Amniotic epithelial cell (primary cell): Measurements from ENCODE around the gene SLCO1C1.

Experiments
- DNase-seq: peaks from one replicate; pipeline ENCODE4 v3.0.0-alpha.2; 2010; ENCODE audit warnings: low read depth

SLCO1C1 gene

GRCh38 chr12:20800160-20800559 is 105.0 kb downstream of the SLCO1C1 start:
- no peak for DNase-seq

GRCh38 chr12:20801035-20801434 is 105.9 kb downstream of the SLCO1C1 start:
- DNase-seq, result no peak
